ENCODE data around the gene KTN1.

GRCh38 chr14:55614304-55614703 is 34.3 kb downstream of the KTN1 start:
- TF ChIP-seq EZH2 (IDR thresholded peaks at IDR 0.05; ENCODE audit: borderline replicate concordance, low read length): no peak
- TF ChIP-seq CTCF (IDR thresholded peaks at IDR 0.05; ENCODE audit: low read length): no peak

All from OCI-LY1 (cell line).